Nucleus accumbens (tissue), 56 donors: ENCODE measurements around the gene PTPRN2.

Experiments used
- DNase-seq, 56 donors: peaks; one replicate each; lab custom pipeline; 2025; lab: John Stamatoyannopoulos, UW

Gene PTPRN2

GRCh38 chr7:158498443-158499081 lies 89.1 kb downstream of the PTPRN2 start:
- DNase-seq = no peak

GRCh38 chr7:158497627-158498026 lies 90.0 kb downstream of the PTPRN2 start:
- DNase-seq = no peak

GRCh38 chr7:158495786-158496185 lies 91.8 kb downstream of the PTPRN2 start:
- DNase-seq = peak in 2 of 56 donors; percentile 32 to 46

- peak in 4 of 56 donors; percentile 33 to 50 (median 42) for DNase-seq
Measured at GRCh38 chr7:158495216-158495615, 92.4 kb downstream of the PTPRN2 start.

- peak in 8 of 56 donors; percentile 26 to 60 (median 42) for DNase-seq
Measured at GRCh38 chr7:158494643-158495042, 93.0 kb downstream of the PTPRN2 start.

- DNase-seq = peak in 1 of 56 donors; percentile 10
Measured at GRCh38 chr7:158494162-158494586, 93.4 kb downstream of the PTPRN2 start.

- peak in 12 of 56 donors; percentile 17 to 67 (median 36) for DNase-seq
Measured at GRCh38 chr7:158492367-158492764, 95.3 kb downstream of the PTPRN2 start.

- no peak for DNase-seq
Measured at GRCh38 chr7:158491094-158491493, 96.5 kb downstream of the PTPRN2 start.

GRCh38 chr7:158490171-158490782 lies 97.3 kb downstream of the PTPRN2 start:
- no peak for DNase-seq

- no peak for DNase-seq
Measured at GRCh38 chr7:158489462-158490155, 98.0 kb downstream of the PTPRN2 start.

- no peak for DNase-seq
Measured at GRCh38 chr7:158488181-158488971, 99.2 kb downstream of the PTPRN2 start.

GRCh38 chr7:158487631-158488151 lies 99.9 kb downstream of the PTPRN2 start:
- DNase-seq = peak in 5 of 56 donors; percentile 21 to 47 (median 32)

- DNase-seq = no peak
Measured at GRCh38 chr7:158486919-158487318, 100.7 kb downstream of the PTPRN2 start.

GRCh38 chr7:158484801-158485531 lies 102.7 kb downstream of the PTPRN2 start:
- DNase-seq = no peak

GRCh38 chr7:158482480-158482879 lies 105.1 kb downstream of the PTPRN2 start:
- DNase-seq = no peak

- peak in 7 of 56 donors; percentile 49 to 77 (median 57) for DNase-seq
Measured at GRCh38 chr7:158479664-158480025, 108.0 kb downstream of the PTPRN2 start.

- DNase-seq = peak in 25 of 56 donors; percentile 20 to 77 (median 49)
Measured at GRCh38 chr7:158479021-158479663, 108.5 kb downstream of the PTPRN2 start.

- DNase-seq = no peak
Measured at GRCh38 chr7:158477866-158478265, 109.8 kb downstream of the PTPRN2 start.

GRCh38 chr7:158476331-158476932 lies 111.2 kb downstream of the PTPRN2 start:
- peak in 10 of 56 donors; percentile 20 to 59 (median 34) for DNase-seq
